Measurements from ENCODE around the gene PLD1.

PLD1 gene

DNA sequence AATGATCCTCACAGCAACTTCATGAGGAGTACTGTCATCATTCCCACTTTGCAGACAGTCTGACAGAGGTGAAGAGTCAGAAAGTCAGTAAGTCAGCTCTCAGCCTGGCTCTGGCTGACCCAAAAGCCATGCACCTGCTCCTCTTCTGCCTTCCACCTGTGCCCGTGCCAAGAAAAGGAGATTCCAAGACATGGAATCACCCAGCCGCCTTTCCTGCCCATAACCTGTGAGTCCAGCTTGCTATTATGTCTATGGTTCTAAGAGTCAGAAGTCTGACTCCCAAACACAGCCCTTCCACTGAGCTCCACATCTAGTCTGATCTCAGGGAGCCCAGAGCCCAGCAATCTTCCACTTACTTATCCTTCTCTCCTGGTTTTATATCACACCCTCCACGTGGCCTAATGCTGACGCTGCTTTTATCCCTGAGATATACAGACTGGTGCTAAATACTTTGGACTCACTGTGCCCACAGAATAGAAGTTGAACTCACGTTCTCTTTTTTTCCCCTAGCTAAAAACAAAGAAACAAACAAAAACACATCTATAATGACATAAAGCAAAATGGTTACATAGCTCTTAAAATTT is 66.0 kb downstream of the PLD1 start:
- no peak for DNase-seq (ENCODE audit: low read depth)

DNA sequence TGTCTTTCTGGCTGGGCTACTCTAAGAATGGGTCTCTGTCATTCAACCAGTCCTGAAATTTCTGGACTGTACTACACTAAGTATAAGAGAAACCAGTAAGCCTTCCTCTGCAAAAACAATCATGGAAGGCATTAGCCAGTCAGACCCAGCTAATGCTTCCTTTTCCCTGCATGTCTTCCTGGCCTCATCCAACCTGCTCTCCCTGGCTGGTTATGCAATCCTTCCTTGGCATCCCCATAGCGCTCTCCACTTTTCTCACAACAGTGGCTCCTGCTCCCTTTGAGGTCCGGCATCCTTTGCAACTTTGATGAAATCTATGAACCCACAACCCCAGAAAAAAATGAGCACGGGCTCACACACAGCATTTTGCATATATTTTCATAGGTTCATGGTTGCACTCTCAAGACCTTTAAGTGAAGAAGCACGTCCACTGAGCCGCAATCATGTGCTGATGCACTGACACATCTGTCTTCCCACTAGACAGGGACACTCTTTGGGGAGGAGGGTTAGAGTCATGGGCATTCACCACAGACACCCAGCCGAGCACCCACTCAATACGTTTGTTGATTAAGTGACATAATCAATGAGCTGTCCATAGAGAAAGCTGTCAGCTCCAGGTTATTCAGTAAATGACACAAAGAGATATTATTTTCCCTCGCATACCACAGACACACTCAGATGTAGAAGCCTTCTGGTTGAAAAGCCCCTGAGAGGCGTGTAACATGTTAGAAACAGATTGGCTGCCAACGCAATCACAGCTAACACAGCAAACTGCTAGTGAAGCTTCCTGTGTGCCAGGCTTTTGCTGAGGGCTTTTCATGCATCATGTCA is 66.7 kb downstream of the PLD1 start:
- no peak for DNase-seq (ENCODE audit: low read depth)

DNA sequence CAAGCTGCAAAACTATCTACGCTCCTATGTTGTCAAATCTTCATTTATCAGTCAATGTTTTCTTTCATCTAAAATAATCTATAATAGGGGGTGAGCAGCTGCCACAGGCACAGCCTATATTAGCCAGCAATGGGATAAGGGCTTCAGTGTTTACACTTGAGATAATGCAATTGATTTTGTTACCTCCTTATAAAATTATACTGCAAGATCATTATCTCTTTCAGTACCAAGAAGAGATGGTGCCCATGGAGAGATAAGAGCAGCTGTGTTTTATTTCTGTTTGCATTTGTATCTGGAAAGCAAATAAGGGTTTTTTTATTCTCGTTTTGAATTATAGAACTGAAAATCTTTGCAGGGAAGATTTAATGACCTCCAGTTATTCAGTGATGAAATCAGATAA is 68.9 kb downstream of the PLD1 start:
- no peak for DNase-seq (ENCODE audit: low read depth)

DNA sequence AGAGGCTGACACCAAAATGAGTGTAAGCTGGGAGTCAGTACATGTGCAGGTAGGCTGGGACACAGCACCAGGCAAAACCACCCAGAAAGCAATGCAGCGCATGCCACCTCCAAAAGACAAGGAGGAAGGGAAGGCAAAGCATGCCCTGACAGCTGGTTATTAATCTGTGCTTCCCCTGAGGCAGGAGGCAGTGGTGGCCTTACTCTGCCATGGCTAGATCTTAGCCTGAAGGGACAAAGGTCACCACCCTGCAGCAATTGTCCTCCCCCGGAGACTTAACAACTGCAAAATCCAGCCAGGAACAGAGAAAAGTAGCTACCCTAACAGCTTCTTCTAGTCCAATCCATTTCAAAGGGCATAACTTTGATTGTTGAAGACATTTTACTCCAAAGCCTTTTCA is 73.7 kb downstream of the PLD1 start:
- no peak for DNase-seq (ENCODE audit: low read depth)

DNA sequence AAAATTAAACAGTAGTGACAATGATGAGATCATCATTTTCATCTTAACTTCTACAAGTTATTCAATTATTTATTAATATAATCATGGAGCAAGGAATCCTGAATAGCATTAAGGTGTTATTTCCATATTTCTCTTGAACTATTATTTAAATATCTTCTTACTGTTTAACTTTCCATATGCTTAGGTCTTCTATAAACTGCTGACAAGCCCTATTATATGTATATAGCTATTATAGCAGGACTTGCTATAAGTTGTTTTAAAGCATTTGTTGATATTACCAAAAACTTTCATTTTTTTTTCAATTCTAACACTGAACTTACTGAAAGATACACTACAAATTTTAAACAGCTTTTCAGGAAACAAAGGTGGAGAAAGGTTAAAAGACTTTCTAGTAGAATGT is 76.7 kb downstream of the PLD1 start:
- DNase-seq (ENCODE audit: low read depth): no peak

DNA sequence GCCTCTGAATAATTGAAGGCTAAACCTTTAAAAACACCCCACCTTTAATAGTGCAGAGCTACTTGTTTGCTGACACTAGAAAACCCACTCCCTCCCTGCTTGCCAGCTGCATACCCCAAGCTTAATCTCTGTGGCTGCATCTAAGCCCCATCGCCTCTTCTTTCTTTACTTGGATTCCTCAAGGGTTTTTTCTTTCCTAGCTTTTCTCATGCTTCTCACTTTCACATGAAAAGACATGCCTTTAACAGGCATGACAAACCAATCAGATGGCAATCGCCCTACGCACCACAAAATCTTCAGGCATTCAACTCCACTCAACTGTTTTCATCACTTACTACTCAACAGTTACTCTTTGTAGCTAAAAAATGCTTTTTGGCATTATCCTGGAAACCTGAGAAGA is 77.5 kb downstream of the PLD1 start:
- no peak for DNase-seq (ENCODE audit: low read depth)

DNA sequence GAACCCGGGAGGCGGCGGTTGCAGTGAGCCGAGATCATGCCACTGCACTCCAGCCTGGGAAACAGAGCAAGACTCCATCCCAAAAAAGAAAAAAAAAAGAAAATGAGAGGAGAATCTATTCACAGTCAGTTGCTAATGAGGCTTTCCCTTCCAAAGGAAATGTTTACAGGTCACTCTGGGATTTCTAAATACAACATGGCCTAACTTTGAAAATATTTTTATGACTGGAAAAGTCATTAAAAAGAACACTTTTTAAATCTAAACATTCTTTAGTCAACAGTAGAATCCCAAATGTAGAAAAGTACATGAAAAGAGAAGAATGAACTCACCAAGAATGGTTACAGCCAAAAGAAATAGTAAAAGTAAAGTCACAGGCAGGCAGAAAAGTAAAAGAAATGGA is 78.6 kb downstream of the PLD1 start:
- DNase-seq (ENCODE audit: low read depth): no peak

DNA sequence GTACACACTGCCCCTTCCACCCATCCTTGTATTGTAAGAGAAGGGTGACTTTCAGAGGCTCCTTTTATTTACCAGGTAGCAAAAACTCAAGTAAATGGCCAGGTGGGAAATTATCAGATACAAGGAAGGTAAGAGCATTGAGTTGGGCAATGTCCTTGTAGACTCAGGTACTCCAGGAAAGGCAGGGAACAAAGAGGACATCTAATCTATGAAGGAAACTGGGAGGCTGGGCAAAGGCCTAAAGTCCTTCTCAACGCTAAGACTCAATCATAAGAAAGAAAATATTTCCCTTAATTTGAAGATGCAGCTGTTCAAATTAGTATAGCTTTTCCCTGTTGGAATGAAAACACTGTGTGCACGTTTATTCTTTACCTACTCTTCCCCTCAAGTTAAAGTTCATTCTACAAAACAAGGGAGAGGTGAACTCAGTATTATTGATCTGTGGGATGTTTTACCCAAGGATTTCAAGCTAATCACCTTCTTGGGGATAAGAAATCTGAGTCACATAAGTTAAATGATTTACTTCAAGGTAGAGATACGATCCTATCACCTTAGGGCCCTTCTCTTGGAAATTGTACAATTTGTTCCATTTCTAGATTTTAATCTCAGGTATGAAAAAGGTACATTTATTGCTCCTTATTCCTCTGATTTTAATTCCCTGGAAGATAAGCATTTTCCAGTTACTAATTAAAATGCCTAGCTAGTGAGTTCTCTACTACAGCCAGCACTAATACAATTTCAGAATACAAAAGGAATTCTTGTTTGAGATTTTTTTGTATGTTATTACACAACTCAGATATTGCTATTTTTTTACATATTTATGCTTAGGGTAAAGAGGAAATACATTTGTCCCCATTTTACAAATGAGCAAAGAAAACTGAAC is 80.6 kb downstream of the PLD1 start:
- no peak for DNase-seq (ENCODE audit: low read depth)

DNA sequence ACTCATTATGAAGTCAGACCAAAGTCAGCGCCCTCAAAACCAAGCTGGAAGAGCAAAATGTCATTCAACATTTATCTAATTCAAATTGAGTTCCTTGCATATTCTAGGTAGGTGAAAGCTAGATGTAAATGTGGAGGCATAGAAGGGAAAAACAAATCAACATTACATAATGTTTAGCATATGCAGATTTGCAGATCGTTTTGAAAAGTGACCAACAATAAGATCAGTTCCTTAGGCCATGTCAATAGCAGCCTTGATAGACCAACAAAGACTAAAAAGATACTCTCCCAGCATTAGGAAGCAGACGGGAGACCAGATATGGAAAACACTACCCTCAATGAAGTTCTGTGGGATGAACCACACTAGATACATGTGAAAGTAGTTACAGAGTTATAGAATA is 83.0 kb downstream of the PLD1 start:
- DNase-seq (ENCODE audit: low read depth): no peak

DNA sequence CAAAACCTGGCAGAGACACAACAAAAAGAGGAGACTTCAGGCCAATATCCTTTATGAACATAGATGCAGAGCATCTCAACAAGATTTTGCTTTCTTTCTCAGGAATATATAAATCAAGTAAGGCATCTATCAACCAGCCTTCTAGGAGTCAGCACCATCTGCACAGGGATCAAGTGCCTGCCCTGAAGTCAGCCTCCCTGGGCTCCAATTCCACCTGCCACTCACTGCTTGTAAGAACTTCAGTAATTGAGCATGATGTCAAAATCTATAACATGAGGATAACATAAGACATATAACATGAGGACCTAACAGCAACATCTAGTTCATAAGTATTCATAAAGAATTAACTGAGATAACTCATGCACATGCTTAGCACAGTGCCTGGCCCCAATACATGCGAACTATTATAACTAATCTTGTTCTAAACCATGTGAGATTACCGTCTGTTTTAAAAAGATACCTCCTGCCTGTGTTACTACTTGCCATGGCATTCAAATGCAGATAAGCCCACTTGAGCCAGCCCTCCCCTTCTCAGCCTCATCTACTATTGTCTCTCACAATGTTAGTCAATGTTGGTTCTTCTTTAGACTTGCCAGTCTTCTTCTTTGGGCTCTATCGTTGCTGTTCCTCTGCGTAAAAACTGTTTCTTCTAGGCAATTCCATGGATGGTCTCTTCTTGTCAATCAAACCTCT is 91.6 kb downstream of the PLD1 start:
- DNase-seq (ENCODE audit: low read depth): no peak

DNA sequence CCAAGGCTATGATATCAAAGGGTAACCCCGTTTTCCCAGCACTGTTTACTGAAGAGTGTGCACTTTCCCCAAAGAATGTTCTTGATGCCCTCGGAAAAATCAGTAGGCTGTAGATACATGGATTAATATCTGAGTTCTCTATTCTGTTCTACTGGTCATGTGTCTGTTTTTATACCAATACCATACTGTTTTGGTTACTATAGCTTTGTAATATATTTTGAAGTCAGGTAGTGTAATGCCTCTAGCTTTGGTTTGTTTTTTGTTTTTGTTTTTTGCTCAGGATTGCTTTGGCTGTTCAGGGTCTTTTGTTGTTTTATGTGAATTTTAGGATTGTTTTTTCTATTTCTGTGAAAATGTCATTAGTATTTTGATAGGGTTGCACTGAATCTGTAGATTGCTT is 95.1 kb downstream of the PLD1 start:
- DNase-seq (ENCODE audit: low read depth): no peak

DNA sequence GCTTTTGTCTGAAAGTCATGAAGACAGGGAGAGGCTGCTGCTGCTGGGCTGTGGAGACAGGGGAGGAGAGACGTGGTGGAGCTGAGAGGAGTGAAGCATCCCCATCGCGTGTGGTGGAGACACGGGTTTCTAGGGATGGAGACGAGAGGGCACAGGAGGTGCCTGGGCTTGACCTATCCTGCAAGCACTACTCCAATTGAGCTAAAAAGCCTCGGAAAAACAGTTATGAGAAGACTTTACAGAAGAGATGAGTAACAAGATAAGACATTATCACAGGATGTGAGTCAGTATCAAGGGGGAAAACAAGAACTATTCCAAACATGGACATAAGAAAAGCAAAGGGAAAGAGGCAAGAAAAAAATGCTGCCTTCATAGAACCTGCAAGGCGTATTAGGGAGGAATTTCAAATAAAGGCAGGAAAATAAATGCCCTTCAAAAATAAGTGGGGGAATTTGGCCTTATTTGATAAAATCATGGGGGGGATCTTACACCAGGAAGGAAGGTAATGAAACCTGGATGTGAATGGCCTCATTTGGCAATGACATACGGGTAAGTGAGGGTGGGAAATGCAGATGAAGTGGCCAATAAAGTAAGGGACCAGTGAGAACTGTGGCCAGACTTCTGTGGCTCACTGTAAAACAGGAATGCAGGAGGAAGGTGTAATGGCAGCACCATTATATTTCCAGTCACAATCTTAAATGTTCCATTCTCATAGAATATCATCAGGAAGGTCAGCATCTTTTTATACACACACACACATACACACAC is 97.9 kb downstream of the PLD1 start:
- no peak for DNase-seq (ENCODE audit: low read depth)

DNA sequence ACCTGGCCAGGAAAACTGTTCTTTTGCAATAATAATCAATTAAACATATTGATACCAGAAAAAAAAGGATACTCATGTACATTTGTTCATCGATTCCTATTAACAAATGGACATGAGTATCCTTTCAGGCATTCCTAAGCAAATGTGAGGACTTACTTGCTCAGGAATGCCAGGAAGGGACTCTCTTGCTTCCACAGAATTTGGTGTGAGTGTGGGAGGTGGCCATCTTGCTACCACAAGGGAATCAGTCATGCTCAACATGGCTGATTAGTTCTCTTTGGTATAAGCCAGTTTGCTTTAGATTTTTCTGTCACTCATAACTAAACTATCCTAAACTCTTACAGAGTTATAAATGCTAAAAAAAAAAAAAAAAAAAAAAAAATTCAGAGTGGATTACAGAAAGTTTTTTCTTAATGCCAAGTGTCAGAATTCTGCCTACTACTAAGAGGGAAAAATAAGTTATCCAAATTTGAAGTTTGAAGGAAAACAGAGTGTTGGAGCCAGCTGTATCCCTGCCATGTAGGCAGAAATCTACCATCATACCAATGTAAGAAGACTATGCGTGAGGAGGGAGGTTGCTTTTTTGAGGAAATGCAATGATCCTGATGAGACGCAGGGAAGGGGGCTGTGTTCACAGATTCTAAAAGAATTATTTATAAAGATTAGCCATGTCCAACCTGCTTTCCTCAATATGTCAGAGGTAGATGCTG is 98.7 kb downstream of the PLD1 start:
- no peak for DNase-seq (ENCODE audit: low read depth)

DNA sequence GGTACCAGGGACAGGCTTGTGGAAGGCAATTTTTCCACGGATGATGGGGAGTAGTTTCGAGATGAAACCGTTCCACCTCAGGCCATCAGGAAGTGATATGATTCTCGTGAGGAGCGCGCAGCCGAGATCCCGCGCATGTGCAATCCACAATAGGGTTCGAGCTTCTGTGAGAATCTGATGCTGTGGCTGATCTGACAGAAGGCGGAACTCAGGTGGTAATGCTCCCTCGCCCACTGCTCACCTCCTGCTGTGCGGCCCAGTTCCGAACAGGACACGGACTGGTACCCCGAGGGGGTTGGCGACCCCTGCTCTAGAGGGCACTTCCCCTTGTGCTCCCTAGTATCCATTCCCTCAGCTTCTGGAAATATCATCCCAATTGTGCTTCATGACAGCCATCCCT is 99.9 kb downstream of the PLD1 start:
- no peak for DNase-seq (ENCODE audit: low read depth)

DNA sequence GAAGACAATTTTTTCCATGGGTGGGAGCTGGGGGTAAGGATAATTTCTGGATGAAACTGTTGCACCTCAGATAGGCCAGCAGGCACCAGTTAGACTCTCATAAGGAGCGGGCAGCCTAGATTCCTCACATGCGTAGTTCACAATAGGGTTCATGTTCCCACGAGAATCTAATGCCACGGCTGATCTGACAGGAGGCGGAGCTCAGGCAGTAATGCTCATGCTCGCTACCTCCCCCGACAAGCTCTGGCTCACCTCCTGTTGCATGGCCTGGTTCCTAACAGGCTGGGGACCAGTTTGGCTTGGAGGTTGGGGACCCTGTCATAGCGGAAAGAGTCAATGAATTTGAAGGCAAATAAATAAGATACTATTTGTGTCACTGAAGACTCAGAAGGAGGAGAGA is 105.5 kb downstream of the PLD1 start:
- DNase-seq (ENCODE audit: low read depth): no peak

DNA sequence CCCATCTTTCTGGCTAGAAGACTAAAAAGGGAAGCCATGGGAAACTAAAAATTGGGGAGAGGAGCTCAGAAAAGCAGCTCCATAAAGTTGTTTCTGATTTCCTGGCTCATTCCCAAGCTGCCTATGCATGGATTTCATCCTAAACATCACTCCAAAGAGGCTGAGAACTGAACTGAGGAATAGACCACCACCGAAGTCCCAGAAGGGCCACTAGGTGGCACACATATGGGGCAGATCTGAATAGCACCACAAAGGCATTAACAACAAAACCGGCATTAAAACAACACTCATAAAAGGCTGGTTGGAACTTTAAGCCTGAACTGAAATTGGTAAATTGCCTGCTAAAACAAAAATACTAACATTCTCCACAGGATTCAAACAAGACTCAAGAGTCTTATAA is 106.3 kb downstream of the PLD1 start:
- DNase-seq (ENCODE audit: low read depth): peak; percentile 31

DNA sequence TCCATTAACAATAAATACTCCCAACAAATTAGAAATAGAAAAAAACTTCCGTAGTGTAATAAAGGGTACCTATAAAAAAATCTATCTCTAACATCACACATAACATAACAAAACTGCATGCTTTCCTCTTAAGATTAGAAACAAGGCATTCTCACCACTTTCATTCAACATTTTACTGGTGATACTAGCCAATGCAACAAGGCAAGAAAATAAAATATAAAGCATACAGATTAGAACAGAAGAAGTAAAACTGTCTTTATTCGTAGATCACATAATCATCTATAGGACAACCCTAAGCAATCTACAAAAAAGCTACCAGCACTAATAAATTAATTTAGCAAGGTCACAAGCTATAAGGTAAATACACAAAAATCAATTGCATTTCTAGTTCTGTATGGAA is 107.1 kb downstream of the PLD1 start:
- no peak for DNase-seq (ENCODE audit: low read depth)

DNA sequence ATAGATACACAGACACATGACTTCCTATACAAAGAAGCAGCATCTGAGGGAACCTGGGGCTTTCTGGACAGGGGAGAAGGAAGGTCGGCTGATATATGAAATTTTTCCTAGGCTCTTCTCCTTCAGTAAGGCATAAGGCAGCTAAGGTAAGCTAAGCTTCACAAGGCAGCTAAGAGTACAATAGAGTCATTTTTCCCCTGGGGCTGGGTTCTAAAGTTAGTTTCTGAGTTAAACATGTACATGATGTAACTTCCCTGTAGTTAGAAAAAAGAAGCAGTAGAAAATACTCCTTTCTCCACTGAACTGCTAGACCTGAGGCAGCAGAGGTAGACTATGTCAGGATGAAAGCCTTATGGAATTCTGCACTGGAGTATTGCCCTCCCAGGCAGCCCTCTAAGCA is 109.6 kb downstream of the PLD1 start:
- no peak for DNase-seq (ENCODE audit: low read depth)

DNA sequence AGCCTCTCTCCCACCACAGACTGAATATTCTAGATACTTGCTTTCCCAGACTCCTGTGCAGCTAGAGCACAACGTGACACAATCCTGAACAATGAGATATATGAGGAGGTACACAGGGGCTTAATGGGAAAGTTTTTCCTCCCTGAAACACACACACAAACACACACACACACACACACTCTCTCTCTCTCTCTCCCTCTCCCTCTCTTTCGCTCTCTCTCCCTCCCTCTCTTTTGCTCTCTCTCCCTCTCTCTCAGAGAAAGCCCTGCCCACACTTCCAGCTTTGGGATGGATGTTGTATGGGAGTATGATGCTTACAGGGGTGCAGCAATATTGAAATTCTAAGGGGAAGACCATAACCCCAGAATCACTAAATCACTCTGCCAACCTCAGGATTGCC is 110.1 kb downstream of the PLD1 start:
- no peak for DNase-seq (ENCODE audit: low read depth)

DNA sequence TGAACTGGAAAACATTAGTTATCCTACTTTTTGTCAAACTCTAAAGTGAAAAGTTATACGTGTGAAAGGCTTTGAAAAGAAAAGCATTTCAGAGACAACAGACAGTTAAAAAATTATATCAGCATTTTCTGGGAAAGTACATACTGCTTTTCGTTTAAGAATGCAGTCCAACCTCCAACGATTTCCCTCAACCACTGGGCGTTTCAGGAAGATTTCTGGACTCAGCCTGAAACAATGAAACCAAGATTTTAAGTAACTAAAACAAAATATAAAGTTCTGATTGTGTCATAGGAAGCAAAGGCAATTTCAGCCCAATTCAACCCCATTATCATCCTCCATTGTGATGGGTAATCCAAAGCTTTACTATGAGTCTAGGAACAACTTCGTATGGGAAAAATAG is 110.7 kb downstream of the PLD1 start:
- DNase-seq (ENCODE audit: low read depth): no peak

DNA sequence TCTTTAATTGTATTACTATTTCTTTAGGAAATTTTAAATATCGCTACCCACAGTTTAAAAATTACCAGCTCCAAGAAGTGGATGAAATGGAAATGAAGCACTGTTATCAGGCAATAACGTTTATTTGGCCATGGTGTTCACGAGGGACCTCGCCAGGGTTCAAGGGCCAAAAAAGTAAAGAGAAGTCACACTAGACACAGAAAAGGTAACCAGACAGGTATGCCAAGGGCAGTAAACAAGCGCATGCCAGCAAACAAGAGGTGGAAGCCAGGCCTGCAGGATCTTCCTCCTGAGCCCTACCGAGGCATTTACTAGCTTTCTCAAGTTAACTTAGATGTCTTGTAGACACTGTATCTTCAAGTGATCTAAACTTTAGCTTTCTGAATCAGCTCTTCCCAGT is 113.5 kb downstream of the PLD1 start:
- DNase-seq (ENCODE audit: low read depth): no peak

Measured in fibroblast of gingiva (primary cell).